Skin epidermis (tissue), 12 donors: ENCODE results near the gene POLE2.
"Not testable (repeated sequence)": the region's sequence is repeated elsewhere in the genome, so short reads cannot be mapped to it uniquely, and the experiment has no call there.

Experiments
- H3K27ac ChIP-seq, 21 experiments: fragments of 200-600 bp; sonication (generic) in 11 of 21; one replicate each; pipeline ENCODE4 v1.5.0; 2020; ENCODE audit warnings: mild to moderate bottlenecking in 3 of 21, inconsistent platforms in 2 of 21, moderate library complexity in 2 of 21
- H3K4me3 ChIP-seq, 7 experiments: fragments of 200-600 bp; sonication (generic) in 2 of 7; one replicate each; pipeline ENCODE4 v1.5.0; 2020; ENCODE audit warnings: inconsistent platforms in 2 of 7, mild to moderate bottlenecking in 2 of 7, moderate library complexity in 1 of 7

The POLE2 gene

GRCh38 chr14:49670475-49670874 lies 17.5 kb downstream of the POLE2 start:
- no peak overlapping the region for H3K27ac ChIP-seq
- H3K4me3 ChIP-seq, result no peak overlapping the region

- H3K4me3 ChIP-seq, result no peak overlapping the region
- H3K27ac ChIP-seq, result no peak overlapping the region
Observed at GRCh38 chr14:49659526-49660455, 28.2 kb downstream of the POLE2 start.

DNA sequence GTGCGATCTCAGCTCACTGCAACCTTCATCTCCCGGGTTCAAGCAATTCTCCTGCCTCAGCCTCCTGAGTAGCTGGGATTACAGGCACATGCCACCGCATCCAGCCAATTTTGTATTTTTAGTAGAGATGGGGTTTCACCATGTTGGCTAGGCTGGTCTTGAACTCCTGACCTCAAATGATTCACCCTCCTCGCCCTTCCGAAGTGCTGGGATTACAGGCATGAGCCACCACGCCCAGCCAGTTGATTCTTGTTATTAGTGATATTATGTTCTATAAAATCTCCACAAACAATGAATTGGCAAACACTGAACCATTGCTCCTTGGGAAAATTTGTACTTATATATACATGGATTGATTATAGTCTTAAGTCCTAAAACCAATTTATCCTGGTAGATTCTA lies 30.5 kb downstream of the POLE2 start:
- not testable (repeated sequence) for H3K27ac ChIP-seq, H3K4me3 ChIP-seq

DNA sequence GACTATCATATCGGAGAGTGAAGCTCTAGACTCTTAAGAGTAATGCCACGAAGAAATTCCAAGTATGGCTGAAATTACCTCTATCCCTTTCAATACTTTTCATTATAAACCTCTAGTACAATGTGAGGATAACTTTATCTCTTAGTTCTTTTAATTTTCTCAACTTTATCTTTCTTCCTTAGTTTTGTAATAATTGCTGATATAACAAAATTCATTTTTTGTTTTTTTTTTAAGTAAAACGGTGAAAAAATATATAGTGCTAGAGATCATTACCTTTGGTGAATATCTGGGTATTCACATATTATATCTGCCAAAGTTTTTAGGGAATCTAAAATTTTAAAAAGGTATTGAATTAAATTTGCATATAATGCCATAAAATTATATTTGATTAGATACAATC lies 33.5 kb downstream of the POLE2 start:
- H3K27ac ChIP-seq, result no peak overlapping the region
- no peak overlapping the region for H3K4me3 ChIP-seq

DNA sequence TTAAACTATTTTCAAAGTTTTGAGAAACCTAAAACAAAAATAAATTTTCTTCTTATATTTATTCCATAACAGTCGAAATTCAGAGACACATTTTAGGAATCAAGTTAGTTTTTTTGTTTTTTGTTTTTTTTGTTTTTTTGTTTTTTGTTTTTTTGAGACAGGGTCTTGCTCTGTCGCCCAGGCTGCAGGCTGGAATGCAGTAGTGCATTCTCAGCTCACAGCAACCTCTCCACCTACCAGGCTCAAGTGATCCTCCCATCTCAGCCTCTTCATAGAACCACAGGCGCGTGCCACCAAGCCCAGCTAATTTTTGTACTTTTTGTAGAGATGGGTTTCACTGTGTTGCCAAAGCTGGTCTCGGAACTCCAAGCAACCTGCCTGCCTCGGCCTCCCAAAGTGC lies 34.5 kb downstream of the POLE2 start:
- H3K4me3 ChIP-seq, result no peak overlapping the region
- no peak overlapping the region for H3K27ac ChIP-seq

- no peak overlapping the region for H3K27ac ChIP-seq
Observed at GRCh38 chr14:49642163-49642562, 45.9 kb downstream of the POLE2 start.

DNA sequence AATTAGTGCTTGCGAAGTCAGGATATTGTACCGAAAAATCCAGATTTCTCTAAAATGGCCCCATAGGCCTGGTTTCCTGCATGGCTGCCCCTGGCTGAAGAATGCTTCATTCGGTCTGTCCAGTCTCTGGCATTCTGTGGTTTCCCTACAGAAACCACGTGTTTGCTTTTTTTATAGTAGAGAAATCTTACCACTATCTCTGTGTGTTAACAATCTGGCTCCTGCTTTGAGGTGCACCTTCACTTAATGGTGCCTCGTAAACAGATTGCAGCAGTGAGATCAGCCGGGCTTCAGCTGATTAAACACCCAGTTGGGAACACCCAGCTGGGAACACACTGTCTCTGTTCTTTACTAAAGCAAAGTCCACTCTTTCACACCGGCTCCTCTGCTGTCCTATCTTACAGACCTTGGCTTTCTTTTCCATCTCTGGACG lies 46.3 kb downstream of the POLE2 start:
- Histone ChIP-seq H3K27ac (no peak overlapping the region), H3K4me3 (no peak overlapping the region)

More at GRCh38 chr14:49642163-49642562, 45.9 kb downstream of the POLE2 start:
- no peak overlapping the region for H3K4me3 ChIP-seq

GRCh38 chr14:49640540-49641417 lies 47.2 kb downstream of the POLE2 start:
- no peak overlapping the region for H3K4me3 ChIP-seq
- H3K27ac ChIP-seq, result no peak overlapping the region

- Histone ChIP-seq H3K4me3 (no peak overlapping the region), H3K27ac (no peak overlapping the region)
Observed at GRCh38 chr14:49637534-49638078, 50.4 kb downstream of the POLE2 start.

DNA sequence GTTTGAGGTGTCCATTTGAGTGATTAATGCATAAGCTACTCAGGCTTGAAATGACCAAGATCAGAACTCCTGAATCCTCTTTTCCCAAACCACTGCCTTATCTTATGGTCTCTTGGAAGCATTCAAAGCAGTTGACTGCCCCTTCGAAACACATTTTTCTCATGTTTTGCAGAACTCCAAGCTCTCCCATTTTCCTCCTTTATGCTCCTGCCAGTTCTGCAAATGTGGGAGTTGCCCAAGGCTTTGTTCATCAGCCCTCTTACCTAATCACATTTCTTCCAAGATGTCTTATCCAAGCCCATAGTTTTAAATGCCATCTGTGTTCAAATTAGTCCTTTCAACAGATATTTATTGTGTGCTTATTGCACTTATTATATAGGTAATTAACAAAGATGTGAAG lies 51.1 kb downstream of the POLE2 start:
- H3K27ac ChIP-seq, result no peak overlapping the region

GRCh38 chr14:49634547-49635334 lies 53.3 kb downstream of the POLE2 start, which contains the start of gene DNAAF2:
DNAAF2 (minus strand) TSS chr14:49635244; CDS start chr14:49635149, 95 bp downstream.
- Histone ChIP-seq H3K4me3 (peak within 1 kb of the TSS; percentile 78 to 98 (median 82)), H3K27ac (peak within 1 kb of the TSS; percentile 80 to 98 (median 92))

More for the DNA sequence above, 51.1 kb downstream of the POLE2 start:
- no peak overlapping the region for H3K4me3 ChIP-seq

- H3K4me3 ChIP-seq, result peak overlapping the region; percentile 78 to 98 (median 82)
- H3K27ac ChIP-seq, result peak overlapping the region; percentile 80 to 98 (median 92)
Observed at GRCh38 chr14:49633640-49634546, 54.1 kb downstream of the POLE2 start.

GRCh38 chr14:49623941-49624839 lies 63.8 kb downstream of the POLE2 start:
- Histone ChIP-seq H3K27ac (peak overlapping the region in 5 of 21 experiments; percentile 17 to 97 (median 26)), H3K4me3 (no peak overlapping the region)

DNA sequence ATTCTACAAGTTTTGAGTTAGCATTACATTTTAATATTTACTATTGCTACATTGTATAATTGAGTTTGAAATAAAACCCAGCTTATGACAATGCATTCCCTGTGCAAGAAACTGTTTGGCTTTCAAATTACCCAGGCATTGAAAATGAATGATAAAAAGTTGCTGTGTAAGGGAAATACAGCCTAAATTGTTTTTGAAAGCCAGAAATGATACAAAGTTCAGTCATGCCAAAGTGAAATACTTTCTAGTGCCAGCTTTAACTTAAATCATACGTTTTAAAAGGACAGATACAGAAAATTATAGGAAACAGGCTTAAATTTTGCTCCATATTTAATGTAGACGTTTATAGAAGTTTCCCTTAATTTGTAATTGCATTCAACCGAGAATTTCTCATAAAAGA lies 64.6 kb downstream of the POLE2 start:
- peak overlapping the region in 1 of 21 experiments; percentile 97 for H3K27ac ChIP-seq
- H3K4me3 ChIP-seq, result no peak overlapping the region

- Histone ChIP-seq H3K27ac (peak overlapping the region in 8 of 21 experiments; percentile 92 to 97 (median 96)), H3K4me3 (peak overlapping the region; percentile 59 to 85 (median 79))
Observed at GRCh38 chr14:49622022-49622607, 65.9 kb downstream of the POLE2 start.

GRCh38 chr14:49621114-49621881 lies 66.7 kb downstream of the POLE2 start:
- Histone ChIP-seq H3K4me3 (peak overlapping the region; percentile 59 to 85 (median 79)), H3K27ac (peak overlapping the region; percentile 58 to 98 (median 94))
